Fibroblast of lung (primary cell): ENCODE data around the gene IKBKG.

Experiments used
- CTCF ChIP-seq, 2 donors: IDR thresholded peaks in 1 of 2; conservative IDR thresholded peaks in 1 of 2; 1 replicate in 1 of 2; 2 replicates in 1 of 2; pipeline ENCODE4 v1.5.1; 2011 to 2012; ENCODE audit warnings: low read length in 2 of 2, control low read depth in 1 of 2, inconsistent platforms in 1 of 2, low read depth in 1 of 2, mild to moderate bottlenecking in 1 of 2
- EZH2 ChIP-seq: IDR thresholded peaks from 2 replicates; pipeline ENCODE4 v1.5.1; 2012; ENCODE audit warnings: low read length, control low read depth, mild to moderate bottlenecking; ENCODE audit errors: missing control alignments

GRCh38 chrX:154603438-154604430 is 56.3 kb downstream of the IKBKG start:
- no peak for TF ChIP-seq EZH2
- no peak for TF ChIP-seq CTCF (conservative IDR thresholded peaks at IDR 0.05 in 1 of 2, IDR thresholded peaks at IDR 0.05 in 1 of 2; ENCODE audit: low read depth in 1 of 2, low read length in 2 of 2)
